SK-N-SH treated with all-trans-retinoic acid at 6 μM for 48 hours (cell line): ENCODE results near the gene PIK3AP1.

Experiments used
- ATAC-seq: fragments of 200-7000 bp; cut with Tn5 transposase; 3 replicates; pipeline ENCODE4 v1.9.1; 2020; ENCODE audit warnings: mild to moderate bottlenecking, moderate library complexity
- ARNTL ChIP-seq: fragments of 450-650 bp; formaldehyde crosslinking; IDR thresholded peaks from 2 replicates; pipeline ENCODE4 v1.5.0; 2020; ENCODE audit warnings: low read depth, mild to moderate bottlenecking, moderate library complexity, borderline replicate concordance
- BACH2 ChIP-seq: fragments of 250-450 bp; sonication (Bioruptor Pico); IDR thresholded peaks from 2 replicates; pipeline ENCODE4 v1.9.0; 2021; ENCODE audit warnings: mild to moderate bottlenecking, borderline replicate concordance
- CREB5 ChIP-seq: fragments of 250-450 bp; sonication (Bioruptor Pico); IDR thresholded peaks from 2 replicates; pipeline ENCODE4 v1.5.1; 2020; ENCODE audit warnings: low read depth, mild to moderate bottlenecking, moderate library complexity
- CSDC2 ChIP-seq: fragments of 250-450 bp; sonication (Bioruptor Pico); IDR thresholded peaks from 2 replicates; pipeline ENCODE4 v1.5.0; 2020; ENCODE audit warnings: mild to moderate bottlenecking, moderate library complexity
- CSRNP3 ChIP-seq: fragments of 250-450 bp; sonication (Bioruptor Pico); IDR thresholded peaks from 2 replicates; pipeline ENCODE4 v1.5.1; 2021; ENCODE audit warnings: mild to moderate bottlenecking, moderate library complexity
- ESRRG ChIP-seq: fragments of 250-450 bp; sonication (Bioruptor Pico); IDR thresholded peaks from 2 replicates; pipeline ENCODE4 v1.6.1; 2021; ENCODE audit warnings: mild to moderate bottlenecking
- GLIS3 ChIP-seq: fragments of 250-450 bp; sonication (Bioruptor Pico); IDR thresholded peaks from 2 replicates; pipeline ENCODE4 v1.5.0; 2020; ENCODE audit warnings: mild to moderate bottlenecking, moderate library complexity
- ISL1 ChIP-seq: fragments of 250-450 bp; sonication (Bioruptor Pico); IDR thresholded peaks from 2 replicates; pipeline ENCODE4 v2.1.2; 2022; ENCODE audit warnings: mild to moderate bottlenecking, moderate library complexity
- OSR1 ChIP-seq: fragments of 250-450 bp; sonication (Bioruptor Pico); IDR thresholded peaks from 2 replicates; pipeline ENCODE4 v1.8.0; 2022; ENCODE audit warnings: moderate library complexity, mild to moderate bottlenecking, inconsistent platforms
- PPARA ChIP-seq: fragments of 250-450 bp; sonication (Bioruptor Pico); IDR thresholded peaks from 2 replicates; pipeline ENCODE4 v1.5.0; 2020; ENCODE audit warnings: mild to moderate bottlenecking, borderline replicate concordance
- RARB ChIP-seq: fragments of 250-450 bp; sonication (Bioruptor Pico); IDR thresholded peaks from 2 replicates; pipeline ENCODE4 v1.8.0; 2021; ENCODE audit warnings: mild to moderate bottlenecking, moderate library complexity
- SNAI2 ChIP-seq: fragments of 250-450 bp; sonication (Bioruptor Pico); IDR thresholded peaks from 2 replicates; pipeline ENCODE4 v1.5.0; 2020; ENCODE audit warnings: mild to moderate bottlenecking, moderate library complexity
- TCF4 ChIP-seq: fragments of 250-450 bp; sonication (Bioruptor Pico); IDR thresholded peaks from 2 replicates; pipeline ENCODE4 v1.8.0; 2021; ENCODE audit warnings: mild to moderate bottlenecking, moderate library complexity, borderline replicate concordance
- TOX ChIP-seq: fragments of 250-450 bp; sonication (Bioruptor Pico); IDR thresholded peaks from 2 replicates; pipeline ENCODE4 v1.8.0; 2021; ENCODE audit warnings: mild to moderate bottlenecking, moderate library complexity, borderline replicate concordance
- ZC3H10 ChIP-seq: fragments of 250-450 bp; sonication (Bioruptor Pico); IDR thresholded peaks from 2 replicates; pipeline ENCODE4 v1.5.1; 2021; ENCODE audit warnings: mild to moderate bottlenecking, moderate library complexity
- ZFP3 ChIP-seq: fragments of 250-450 bp; sonication (Bioruptor Pico); IDR thresholded peaks from 2 replicates; pipeline ENCODE4 v1.5.0; 2020; ENCODE audit warnings: mild to moderate bottlenecking, moderate library complexity
- ZFP30 ChIP-seq: fragments of 450-650 bp; formaldehyde crosslinking; IDR thresholded peaks from 2 replicates; pipeline ENCODE4 v1.5.0; 2022; ENCODE audit warnings: mild to moderate bottlenecking, moderate library complexity
- ZNF565 ChIP-seq: fragments of 450-650 bp; formaldehyde crosslinking; conservative IDR thresholded peaks from 2 replicates; pipeline ENCODE4 v1.5.0; 2020; ENCODE audit warnings: low read depth, mild to moderate bottlenecking, moderate library complexity
- ZNF70 ChIP-seq: fragments of 450-650 bp; formaldehyde crosslinking; IDR thresholded peaks from 2 replicates; pipeline ENCODE4 v1.5.0; 2020; ENCODE audit warnings: mild to moderate bottlenecking, moderate library complexity
- ZNF8 ChIP-seq: fragments of 450-650 bp; formaldehyde crosslinking; IDR thresholded peaks from 2 replicates; pipeline ENCODE4 v1.5.0; 2020; ENCODE audit warnings: mild to moderate bottlenecking, moderate library complexity
- TF ChIP-seq, protein P1 (sequence below): fragments of 250-450 bp; sonication (Bioruptor Pico); IDR thresholded peaks from 2 replicates; pipeline ENCODE4 v1.5.0; 2020; ENCODE audit warnings: mild to moderate bottlenecking, moderate library complexity
- TF ChIP-seq, protein P2 (sequence below): fragments of 250-450 bp; sonication (Bioruptor Pico); IDR thresholded peaks from 2 replicates; pipeline ENCODE4 v1.8.0; 2021; ENCODE audit warnings: low read depth, mild to moderate bottlenecking, moderate library complexity, borderline replicate concordance

The PIK3AP1 gene

GRCh38 chr10:96596422-96597407 is 123.6 kb downstream of the PIK3AP1 start:
- ATAC-seq: no peak
- no peak for TF ChIP-seq ISL1 (CRISPR knock-in tag)
- TF ChIP-seq ZNF8: no peak
- TF ChIP-seq, protein P1, sequence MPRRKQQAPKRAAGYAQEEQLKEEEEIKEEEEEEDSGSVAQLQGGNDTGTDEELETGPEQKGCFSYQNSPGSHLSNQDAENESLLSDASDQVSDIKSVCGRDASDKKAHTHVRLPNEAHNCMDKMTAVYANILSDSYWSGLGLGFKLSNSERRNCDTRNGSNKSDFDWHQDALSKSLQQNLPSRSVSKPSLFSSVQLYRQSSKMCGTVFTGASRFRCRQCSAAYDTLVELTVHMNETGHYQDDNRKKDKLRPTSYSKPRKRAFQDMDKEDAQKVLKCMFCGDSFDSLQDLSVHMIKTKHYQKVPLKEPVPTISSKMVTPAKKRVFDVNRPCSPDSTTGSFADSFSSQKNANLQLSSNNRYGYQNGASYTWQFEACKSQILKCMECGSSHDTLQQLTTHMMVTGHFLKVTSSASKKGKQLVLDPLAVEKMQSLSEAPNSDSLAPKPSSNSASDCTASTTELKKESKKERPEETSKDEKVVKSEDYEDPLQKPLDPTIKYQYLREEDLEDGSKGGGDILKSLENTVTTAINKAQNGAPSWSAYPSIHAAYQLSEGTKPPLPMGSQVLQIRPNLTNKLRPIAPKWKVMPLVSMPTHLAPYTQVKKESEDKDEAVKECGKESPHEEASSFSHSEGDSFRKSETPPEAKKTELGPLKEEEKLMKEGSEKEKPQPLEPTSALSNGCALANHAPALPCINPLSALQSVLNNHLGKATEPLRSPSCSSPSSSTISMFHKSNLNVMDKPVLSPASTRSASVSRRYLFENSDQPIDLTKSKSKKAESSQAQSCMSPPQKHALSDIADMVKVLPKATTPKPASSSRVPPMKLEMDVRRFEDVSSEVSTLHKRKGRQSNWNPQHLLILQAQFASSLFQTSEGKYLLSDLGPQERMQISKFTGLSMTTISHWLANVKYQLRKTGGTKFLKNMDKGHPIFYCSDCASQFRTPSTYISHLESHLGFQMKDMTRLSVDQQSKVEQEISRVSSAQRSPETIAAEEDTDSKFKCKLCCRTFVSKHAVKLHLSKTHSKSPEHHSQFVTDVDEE (CRISPR knock-in tag): no peak
- no peak for TF ChIP-seq ZNF70
- no peak for TF ChIP-seq GLIS3
- no peak for TF ChIP-seq RARB (CRISPR knock-in tag)
- TF ChIP-seq TCF4: no peak
- TF ChIP-seq SNAI2: no peak
- TF ChIP-seq ZFP3 (CRISPR knock-in tag): no peak
- TF ChIP-seq CSRNP3: no peak
- no peak for TF ChIP-seq ARNTL (CRISPR knock-in tag)
- no peak for TF ChIP-seq TOX
- no peak for TF ChIP-seq BACH2 (CRISPR knock-in tag)
- TF ChIP-seq CREB5 (CRISPR knock-in tag): no peak
- no peak for TF ChIP-seq ESRRG (CRISPR knock-in tag)
- no peak for TF ChIP-seq ZC3H10 (CRISPR knock-in tag)
- TF ChIP-seq OSR1 (CRISPR knock-in tag): no peak
- no peak for TF ChIP-seq ZFP30

- no peak for ATAC-seq
- TF ChIP-seq ZNF565 (CRISPR knock-in tag) (no peak), ZFP3 (CRISPR knock-in tag) (no peak), TCF4 (no peak), ARNTL (CRISPR knock-in tag) (no peak), CSRNP3 (no peak)
- TF ChIP-seq, all 23 proteins: peak for 0
Observed at GRCh38 chr10:96595741-96596140, 124.6 kb downstream of the PIK3AP1 start.

DNA sequence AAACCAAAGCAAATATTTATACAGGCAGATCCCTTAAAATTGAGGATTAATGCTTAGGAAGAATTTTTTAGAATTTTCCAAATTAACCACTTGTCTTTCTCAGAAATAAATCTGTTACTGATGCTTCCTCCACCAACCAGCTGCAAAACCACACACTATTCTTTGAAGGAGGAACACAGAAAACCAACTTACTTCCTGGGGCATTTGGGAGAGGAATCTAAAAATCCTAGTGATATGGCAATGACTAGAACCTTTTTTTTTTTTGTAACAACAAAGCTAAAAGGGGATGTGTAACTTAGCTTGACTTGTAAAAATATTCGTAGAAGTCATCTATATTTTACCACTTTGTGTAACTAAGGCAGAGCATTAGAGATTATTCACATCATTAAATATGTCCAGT is 128.4 kb downstream of the PIK3AP1 start:
- no peak for ATAC-seq
- TF ChIP-seq PPARA (CRISPR knock-in tag) (no peak), ZNF8 (no peak), CREB5 (CRISPR knock-in tag) (no peak), GLIS3 (no peak), BACH2 (CRISPR knock-in tag) (no peak), ARNTL (CRISPR knock-in tag) (no peak), TOX (no peak), ESRRG (CRISPR knock-in tag) (no peak), RARB (CRISPR knock-in tag) (no peak), SNAI2 (no peak), ZNF70 (no peak), ISL1 (CRISPR knock-in tag) (no peak), ZFP30 (no peak), ZC3H10 (CRISPR knock-in tag) (no peak), CSDC2 (CRISPR knock-in tag) (no peak)
- TF ChIP-seq, protein P1 (CRISPR knock-in tag): no peak
- TF ChIP-seq, protein P2, sequence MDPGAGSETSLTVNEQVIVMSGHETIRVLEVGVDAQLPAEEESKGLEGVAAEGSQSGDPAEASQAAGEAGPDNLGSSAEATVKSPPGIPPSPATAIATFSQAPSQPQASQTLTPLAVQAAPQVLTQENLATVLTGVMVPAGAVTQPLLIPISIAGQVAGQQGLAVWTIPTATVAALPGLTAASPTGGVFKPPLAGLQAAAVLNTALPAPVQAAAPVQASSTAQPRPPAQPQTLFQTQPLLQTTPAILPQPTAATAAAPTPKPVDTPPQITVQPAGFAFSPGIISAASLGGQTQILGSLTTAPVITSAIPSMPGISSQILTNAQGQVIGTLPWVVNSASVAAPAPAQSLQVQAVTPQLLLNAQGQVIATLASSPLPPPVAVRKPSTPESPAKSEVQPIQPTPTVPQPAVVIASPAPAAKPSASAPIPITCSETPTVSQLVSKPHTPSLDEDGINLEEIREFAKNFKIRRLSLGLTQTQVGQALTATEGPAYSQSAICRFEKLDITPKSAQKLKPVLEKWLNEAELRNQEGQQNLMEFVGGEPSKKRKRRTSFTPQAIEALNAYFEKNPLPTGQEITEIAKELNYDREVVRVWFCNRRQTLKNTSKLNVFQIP (CRISPR knock-in tag): no peak
